Hematopoietic multipotent progenitor cell treated with erythropoietin and hydrocortisone succinate and interleukin-3 and kit ligand, for 17 days (in vitro differentiated cells): ENCODE data around the gene CCHCR1.

Experiments
- DNase-seq: peaks from one replicate; pipeline ENCODE4 v3.0.0-alpha.2; 2015; ENCODE audit warnings: low spot score

CCHCR1 gene

GRCh38 chr6:31162463-31163165, 5.0 kb upstream of the CCHCR1 start:
- DNase-seq, result no peak

- no peak for DNase-seq
These were observed 3.9 kb upstream of the CCHCR1 start for GRCh38 chr6:31161216-31162126.

- DNase-seq, result peak; percentile 11
These were observed 1.6 kb upstream of the CCHCR1 start for GRCh38 chr6:31158863-31159855.

- DNase-seq, result peak; percentile 96
These were observed 699 bp upstream of the CCHCR1 start, which contains the start of gene TCF19 for GRCh38 chr6:31158140-31158862. Gene TCF19 (plus strand): TSS chr6:31158589. CDS start chr6:31159470, 881 bp downstream.

GRCh38 chr6:31156641-31157040, 961 bp downstream of the CCHCR1 start:
- no peak for DNase-seq

- DNase-seq, result no peak
These were observed 3.2 kb downstream of the CCHCR1 start for GRCh38 chr6:31154436-31154835.

GRCh38 chr6:31152781-31153180, 4.8 kb downstream of the CCHCR1 start:
- no peak for DNase-seq

GRCh38 chr6:31149827-31150447, 7.7 kb downstream of the CCHCR1 start:
- no peak for DNase-seq

- no peak for DNase-seq
These were observed 12.2 kb downstream of the CCHCR1 start for GRCh38 chr6:31145386-31145785.

GRCh38 chr6:31144970-31145340, 12.6 kb downstream of the CCHCR1 start:
- no peak for DNase-seq

- no peak for DNase-seq
These were observed 13.2 kb downstream of the CCHCR1 start for GRCh38 chr6:31144296-31144969.

- DNase-seq, result no peak
These were observed 14.5 kb downstream of the CCHCR1 start for GRCh38 chr6:31143148-31143547.

- no peak for DNase-seq
These were observed 15.2 kb downstream of the CCHCR1 start for GRCh38 chr6:31142361-31142761.

GRCh38 chr6:31140643-31141042, 17.0 kb downstream of the CCHCR1 start:
- DNase-seq, result no peak

GRCh38 chr6:31139599-31139998, 18.0 kb downstream of the CCHCR1 start:
- no peak for DNase-seq

- DNase-seq, result no peak
These were observed 18.6 kb downstream of the CCHCR1 start, which contains the start of gene PSORS1C2 for GRCh38 chr6:31138982-31139381. Gene PSORS1C2 (minus strand): TSS chr6:31139066. CDS start chr6:31139026, 40 bp downstream.

- no peak for DNase-seq
These were observed 21.9 kb downstream of the CCHCR1 start for GRCh38 chr6:31135710-31136109.

- no peak for DNase-seq
These were observed 24.8 kb downstream of the CCHCR1 start for GRCh38 chr6:31132806-31133205.

- DNase-seq, result no peak
These were observed 26.0 kb downstream of the CCHCR1 start for GRCh38 chr6:31131595-31131994.

GRCh38 chr6:31130751-31131150, 26.9 kb downstream of the CCHCR1 start:
- DNase-seq, result no peak
